Mammary epithelial cell (primary cell): ENCODE data around the gene S100PBP.

Experiments
- CTCF ChIP-seq, 2 donors: IDR thresholded peaks in 1 of 2; conservative IDR thresholded peaks in 1 of 2; 2 replicates each; pipeline ENCODE4 v1.5.1; 2011 to 2012; ENCODE audit warnings: inconsistent platforms in 2 of 2, low read length in 2 of 2, mild to moderate bottlenecking in 2 of 2, control low read depth in 1 of 2, low read depth in 1 of 2; ENCODE audit not compliant: insufficient read depth in 1 of 2; ENCODE audit errors: extremely low read depth in 1 of 2
- EZH2 ChIP-seq: IDR thresholded peaks from 2 replicates; pipeline ENCODE4 v1.6.1; 2012; ENCODE audit warnings: low read length, inconsistent platforms, borderline replicate concordance

- TF ChIP-seq CTCF (conservative IDR thresholded peaks at IDR 0.05 in 1 of 2, IDR thresholded peaks at IDR 0.05 in 1 of 2; ENCODE audit: extremely low read depth in 1 of 2, insufficient read depth in 1 of 2, low read depth in 1 of 2, low read length in 2 of 2): no peak
- TF ChIP-seq EZH2: no peak
These were observed 25.6 kb upstream of the S100PBP start for GRCh38 chr1:32791881-32792280.
